NCI-H69 (cell line): ENCODE measurements around the gene FBLN2.

ENCODE experiments used
- DNase-seq: peaks from one replicate; lab custom pipeline; 2025; lab: John Stamatoyannopoulos, UW

The FBLN2 gene

DNA sequence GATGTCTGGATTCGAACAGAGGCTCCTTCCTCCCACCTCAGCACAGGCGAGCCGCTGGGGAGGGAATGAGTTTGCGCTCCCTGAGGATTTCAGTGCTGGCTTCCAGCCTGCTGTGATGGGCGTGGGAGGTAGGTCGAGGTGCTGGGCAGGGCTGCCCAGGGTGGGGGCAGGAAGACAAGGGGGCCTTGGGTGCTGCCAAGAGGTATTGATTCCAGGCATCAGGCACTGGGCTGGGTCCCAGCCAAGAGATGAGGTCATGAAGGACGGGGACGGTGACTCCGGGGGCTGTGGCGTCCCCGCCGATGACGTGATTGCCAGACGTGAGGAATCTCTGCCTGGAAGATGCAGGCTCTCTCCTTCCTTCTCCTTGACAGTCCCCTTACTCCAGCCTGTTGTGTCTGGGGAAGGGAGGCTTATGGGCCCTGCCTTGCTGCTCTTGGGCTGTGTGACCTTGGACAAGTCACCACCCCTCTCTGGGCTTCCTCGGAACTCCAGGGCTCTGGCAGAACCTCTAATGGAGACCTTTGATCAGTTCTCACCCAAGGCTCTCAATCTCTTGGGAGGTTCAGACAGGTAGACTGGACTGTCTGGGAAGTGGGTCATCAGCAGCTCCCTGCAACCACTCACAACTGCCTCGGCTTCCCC, 116.8 kb downstream of the FBLN2 start:
- DNase-seq: no peak

DNA sequence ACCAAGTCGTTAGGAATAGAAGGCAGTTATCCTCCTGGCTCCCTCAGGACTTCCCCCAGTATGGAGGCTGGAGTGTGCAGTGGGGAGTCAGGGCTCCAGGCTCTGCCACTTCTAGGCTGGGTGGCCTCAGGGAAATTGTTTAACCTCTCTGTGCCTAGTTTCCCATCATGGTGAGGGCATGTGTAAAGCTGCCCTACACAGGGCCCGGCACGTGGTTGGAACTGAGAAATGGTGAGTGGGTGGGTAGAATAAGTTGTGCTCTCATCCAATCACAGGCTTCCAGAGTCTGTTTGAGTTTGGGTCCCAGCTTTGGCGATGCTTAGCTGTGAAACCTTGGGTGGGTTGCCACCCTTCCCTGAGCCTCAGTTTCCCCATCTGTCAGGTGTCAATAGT, 117.3 kb downstream of the FBLN2 start:
- DNase-seq: no peak

DNA sequence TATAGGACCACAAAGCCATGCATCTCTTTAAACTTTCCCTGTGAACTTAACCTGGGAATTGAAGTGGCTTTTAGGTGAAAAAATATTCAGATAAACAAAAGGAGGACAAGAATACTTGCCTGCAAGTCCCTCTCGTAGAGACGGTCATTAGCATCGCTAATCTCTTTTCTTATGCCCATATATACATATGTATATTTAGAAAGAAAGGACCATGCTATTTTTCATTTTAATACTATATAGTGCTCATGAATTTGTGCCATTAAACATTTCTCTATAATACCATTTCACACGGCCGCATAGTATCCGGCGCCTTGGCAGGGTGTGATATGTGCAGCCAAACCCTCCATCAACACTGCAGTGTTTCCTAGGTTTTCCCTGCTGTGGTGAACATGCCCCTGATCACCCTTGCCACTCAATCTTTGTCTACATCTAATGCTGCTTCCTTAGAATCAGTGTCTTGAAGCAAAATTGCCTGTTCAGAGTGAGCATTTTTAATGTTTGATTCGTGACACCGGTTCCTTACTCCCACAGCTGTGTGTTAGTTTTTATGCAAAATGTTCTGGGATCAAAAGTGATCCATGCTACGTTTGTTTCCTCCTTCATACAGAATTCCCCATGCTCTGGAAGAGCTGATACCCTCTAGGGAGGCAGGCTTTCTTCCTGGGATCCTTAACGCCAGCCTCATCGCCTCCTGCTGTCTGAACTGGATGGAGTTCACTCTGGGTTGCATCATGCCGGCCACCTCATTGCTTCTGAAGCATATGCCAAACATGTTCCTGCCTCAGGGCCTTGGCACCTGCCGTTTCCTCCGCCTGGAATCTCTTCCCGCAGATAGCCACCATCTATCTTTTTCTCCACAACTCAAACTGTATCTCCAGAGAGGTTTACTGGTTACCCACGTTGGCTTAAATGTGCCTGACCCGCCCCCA, 118.1 kb downstream of the FBLN2 start:
- DNase-seq: no peak

DNA sequence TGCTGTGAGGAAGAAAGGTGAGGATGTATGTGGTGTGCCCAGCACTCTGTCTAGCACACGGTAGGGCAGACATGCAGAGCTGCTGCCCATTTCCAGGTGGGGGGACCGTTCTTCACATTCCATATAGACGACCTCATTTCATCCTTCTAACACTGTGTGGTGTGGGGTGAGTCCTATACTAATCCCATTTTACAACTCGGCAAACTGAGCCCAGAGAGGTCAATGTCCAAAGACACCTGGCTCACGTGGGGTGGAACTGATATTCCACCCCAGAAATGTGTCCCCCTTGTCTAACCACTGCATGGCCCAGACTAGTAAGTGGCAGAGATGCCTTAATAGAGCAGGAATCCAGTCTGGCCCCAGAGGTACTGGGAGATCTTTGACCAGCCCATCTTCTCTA, 119.2 kb downstream of the FBLN2 start:
- DNase-seq: no peak

DNA sequence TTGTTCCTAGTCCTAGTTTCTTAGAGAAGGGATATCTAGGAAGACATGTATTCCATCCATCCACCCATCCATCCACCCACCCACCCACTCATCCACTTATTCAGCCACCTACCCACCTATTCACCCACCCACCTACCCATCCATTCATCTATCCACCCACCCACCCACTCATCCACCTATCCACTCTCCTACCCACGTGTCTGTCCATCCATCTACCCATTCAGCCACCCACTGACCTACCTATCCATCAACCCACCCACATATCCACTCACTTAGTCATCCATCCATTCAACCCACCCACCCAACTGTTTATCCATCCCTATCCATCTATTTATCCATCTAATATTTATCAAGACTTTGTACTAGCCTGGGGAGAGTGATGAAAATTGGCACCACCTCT, 120.5 kb downstream of the FBLN2 start:
- no peak for DNase-seq

DNA sequence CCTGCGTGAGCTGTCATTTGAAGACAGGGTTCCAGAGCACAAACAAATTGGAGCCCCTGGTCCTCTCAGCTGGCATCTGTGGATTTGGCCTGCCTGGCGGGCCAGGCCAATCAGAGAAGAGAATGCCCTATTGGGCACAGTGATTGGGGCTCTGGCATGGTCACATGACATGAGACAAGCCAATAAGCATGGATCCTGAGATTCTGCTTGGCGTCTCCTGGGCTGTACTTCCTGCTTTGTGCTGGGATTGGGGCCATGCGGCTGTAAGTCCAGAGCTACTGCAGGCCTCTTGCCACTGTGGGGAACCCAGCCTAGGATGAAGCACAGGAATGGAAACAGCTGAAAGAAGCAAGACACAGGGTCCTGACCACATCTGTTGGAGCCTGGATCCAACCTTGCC, 121.4 kb downstream of the FBLN2 start:
- DNase-seq: no peak

DNA sequence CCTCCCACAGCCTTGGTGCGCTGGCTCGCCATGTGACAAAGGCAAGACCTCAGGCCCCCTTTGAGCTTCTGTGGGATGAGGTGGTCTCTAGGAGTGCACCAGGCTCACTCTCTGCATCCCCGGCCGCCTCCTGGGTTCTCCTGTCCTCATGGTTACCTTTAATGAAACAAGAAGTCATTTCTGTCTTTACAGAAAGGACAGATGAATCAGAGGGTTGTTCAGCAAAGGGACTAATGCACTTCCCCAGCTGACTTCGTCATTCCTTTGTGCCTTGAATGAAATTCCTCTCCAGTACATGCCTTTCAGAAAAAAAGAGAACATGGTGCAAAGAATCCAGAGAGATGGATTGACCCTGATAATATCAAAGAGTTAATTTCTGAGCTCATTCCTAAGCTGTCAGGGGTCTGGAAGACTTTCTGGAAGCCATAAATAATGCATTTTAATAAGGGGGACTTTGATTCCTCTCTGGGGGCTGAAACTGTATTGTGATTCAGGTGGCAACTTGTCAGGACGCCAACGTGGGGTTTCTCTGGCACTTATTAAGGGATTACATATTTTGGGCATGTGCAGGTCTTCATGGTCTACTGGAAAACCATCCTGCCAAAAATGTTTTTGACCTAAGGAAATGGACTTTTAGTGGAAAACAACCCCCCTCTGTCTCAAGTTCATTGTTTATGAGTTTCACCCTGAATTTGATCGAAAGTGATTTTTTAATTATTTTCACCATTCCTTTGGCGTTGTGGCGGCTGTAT, 122.7 kb downstream of the FBLN2 start:
- DNase-seq: no peak

DNA sequence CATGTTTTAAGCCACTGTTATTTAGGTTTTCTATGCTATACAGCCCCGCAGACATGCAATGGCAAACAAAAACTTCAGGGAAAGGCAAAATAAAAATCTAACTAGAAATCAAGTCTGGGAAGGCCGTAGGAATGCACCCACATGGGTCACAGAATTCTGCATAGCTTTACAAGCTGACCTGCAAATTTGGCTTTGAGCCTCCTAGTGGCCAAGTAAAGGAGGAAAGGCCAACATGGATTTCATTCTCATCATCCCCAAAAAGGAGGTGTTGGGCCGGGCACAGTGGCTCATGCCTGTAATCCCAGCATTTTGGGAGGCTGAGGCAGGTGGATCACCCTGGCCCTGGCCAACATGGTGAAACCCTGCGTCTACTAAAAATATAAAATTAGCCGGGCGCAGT, 124.3 kb downstream of the FBLN2 start:
- no peak for DNase-seq

DNA sequence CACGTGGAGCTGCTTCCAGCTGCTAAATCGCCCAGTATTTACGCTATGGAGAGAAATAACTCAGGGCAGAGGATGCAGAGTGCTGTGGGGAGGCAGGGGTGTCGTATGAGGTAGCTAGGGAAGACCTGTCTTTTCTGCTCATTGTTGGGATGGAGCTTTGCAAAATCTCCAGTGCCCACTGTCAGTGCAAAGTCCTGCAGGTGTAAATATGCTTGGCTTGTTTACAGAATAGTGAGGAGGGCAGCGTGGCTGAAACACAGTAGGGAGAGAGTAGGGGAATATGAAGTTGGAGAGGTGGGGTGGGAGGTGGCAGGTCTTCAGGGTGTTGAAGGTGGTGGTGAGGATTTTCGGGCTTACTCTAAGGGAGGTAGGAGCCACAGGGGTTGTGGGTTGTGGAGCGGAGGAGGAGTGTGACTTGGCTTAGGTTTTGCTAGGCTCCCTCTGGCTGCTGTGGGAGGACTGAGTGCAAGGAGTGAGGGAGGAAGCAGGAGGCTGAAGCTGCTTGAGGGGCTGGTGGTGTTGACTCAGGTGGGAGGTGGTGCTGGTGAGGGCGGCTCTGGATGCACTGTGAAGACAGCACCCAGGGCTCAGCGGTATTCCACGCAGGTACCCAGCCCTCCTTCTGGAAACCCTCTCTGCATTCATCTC, 125.7 kb downstream of the FBLN2 start:
- no peak for DNase-seq

DNA sequence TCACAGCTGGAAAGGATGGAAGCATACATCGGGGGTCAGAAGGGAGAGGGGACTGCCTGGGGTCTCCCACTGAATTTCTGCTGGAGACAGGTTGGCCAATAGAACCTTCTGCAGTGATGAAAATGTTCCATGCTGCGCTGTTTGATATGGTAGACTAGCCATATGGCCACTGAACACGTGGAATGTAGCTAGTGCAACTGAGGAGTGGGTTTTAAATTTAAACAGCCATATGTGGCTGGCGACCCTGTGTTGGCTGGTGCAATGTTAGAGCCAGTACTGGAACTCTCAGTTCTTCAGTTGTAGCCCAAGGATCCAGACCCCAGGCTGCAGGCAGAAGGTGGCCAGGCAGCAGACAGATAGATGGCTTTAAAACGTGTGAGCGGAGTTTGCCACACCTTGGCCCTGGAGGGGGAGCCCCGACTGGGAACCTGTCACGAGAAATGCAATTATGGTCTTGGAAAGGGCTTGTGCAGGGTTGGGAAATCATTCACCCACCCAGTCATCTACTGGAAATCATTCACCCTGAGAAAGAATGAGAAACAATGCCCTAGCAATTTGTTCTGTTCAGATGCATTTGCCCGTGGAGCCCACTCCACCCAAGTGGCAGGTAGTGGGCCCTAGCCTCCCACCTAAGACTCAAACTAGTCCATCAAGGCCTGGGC, 127.6 kb downstream of the FBLN2 start:
- no peak for DNase-seq

DNA sequence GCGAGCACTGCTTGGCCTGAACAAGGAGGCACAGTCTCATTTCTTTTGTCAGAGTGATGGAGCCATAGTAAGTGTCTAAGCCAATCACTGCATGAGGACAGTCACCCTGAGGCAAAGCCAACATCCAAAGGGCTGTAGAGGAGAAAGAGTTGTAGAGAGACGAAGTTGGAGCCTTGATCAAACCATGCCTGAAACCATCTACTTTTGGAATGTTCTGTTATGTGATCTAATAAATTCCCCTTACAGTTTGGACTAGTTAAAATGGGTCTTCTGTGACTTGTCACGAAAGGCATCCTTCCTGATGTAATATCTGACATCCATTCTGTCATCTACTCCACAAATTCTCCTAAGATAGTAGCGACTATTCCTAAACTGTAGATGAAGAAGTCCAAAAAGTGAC, 128.3 kb downstream of the FBLN2 start:
- no peak for DNase-seq

DNA sequence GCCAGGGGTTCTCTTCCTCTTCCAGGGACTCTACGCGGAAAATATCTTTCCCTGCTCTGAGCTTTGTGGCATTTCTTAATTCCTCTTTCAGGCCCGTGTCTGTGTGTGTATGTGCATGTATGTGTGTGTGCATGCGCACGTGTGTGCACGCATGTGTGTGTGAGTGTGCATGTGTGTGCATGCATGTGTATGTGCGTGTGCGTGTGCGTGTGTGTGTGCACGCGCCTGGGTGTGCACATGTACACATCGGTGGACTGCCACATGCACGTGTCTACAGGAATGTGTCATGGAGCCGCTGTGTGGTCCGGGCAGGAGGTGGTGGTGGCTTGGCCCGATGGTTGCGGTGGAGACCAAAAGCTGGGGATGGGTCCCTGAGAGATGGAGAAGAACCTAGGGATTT, 133.0 kb downstream of the FBLN2 start:
- DNase-seq: no peak

DNA sequence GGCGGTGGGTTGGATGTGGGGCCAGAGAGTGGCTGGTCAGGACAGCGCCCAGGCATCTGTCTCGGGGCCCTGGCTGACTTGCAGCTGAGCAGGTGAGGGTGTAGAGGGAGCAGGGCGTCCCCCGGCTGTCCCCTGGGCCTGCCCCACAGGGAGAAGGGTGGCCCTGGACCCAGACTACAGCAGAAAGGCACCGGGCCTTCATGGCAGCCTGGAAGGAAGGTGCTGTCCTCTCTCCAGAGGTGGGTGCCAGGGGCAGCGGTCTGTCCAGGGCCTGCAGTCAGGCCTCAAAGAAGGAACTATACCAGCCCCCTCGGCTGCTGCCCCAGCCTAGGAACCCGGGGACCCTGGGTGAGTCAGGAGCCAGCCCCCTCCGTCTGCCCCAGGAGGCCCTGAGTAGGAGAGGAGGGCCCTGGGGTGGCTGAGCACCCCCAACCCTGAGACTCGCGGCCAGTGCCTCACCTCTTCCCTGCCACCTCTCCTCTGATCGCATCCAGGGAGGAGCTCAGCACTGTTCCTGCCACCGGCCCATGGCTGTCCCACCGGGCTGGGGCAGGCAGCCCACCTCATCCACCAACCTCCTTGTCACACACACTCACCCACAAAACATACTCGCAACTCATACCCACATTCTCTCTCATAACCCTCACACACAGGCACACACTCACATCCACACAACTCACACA, 133.5 kb downstream of the FBLN2 start:
- DNase-seq: no peak

DNA sequence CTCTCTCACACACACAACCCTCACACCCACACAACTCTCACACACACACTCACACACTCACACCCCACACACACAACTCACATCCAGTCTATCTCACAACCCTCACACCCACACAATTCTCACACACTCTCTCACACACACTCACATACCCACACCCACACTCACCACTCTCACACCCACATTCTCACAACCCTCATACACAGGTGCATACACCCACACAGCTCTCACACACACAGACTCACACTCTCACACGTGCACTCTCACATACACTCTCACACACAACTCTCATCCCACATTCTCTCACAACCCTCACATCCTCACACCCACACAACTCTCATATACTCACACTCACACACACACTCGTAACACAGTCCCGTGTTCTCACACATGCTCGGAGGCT, 134.4 kb downstream of the FBLN2 start:
- DNase-seq: no peak

DNA sequence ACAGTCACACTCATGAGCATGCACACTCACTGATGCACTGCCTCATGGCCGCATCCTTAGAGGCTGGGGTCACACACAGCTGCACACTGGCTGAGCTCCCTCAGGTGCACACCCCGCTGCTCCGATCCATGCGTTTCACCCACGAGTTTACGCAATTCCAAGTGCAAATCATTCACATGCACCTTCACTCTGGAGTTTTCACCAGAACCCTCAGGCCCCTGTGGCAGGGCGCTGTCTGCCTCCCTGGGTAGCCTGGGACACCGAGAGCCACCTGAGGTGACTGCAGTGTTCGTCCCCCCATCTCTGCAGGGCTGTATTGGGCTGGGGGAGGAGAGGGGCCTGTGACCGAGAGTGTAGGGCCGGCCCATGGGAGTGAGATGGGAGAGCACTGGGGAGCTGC, 134.8 kb downstream of the FBLN2 start:
- no peak for DNase-seq

DNA sequence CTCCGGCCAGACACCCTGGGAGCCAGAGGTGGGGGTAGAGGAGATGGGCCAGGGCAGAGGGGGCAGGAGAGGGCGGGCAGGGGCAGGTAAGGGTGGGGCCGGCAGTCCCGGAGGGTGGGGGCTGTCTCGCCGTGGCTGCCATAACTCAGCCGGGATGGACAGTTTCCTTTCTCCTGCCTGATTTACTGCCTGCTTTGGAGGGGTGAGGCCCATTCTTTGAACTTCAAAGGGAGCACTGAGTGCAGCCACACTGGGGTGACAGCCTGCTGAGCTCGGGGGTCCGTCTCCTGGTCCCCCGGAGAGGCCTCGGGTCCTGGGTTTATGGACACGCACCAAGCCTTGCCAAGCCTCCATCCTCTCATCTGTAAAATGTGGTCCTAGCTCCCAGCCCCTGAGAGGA, 135.4 kb downstream of the FBLN2 start:
- DNase-seq: no peak

DNA sequence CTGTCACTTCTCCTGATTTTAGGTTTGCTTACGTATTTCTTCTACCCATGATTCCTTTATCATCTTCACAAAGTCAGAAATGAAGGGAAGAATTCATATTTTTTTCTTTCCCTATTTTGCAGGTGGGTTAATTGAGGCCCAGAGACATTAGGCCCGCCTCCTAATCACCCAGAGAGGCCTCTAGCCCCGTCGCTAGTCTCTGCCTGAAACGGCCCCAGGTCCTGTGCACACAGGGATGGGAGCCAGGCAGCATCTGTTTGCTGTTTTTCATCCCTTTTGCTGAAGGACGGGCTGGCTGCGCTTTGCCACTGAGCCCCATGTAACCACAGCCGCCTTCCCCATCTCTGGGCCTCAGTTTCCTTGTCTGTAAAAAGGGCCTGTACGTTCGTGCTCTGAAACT, 135.9 kb downstream of the FBLN2 start:
- DNase-seq: no peak

DNA sequence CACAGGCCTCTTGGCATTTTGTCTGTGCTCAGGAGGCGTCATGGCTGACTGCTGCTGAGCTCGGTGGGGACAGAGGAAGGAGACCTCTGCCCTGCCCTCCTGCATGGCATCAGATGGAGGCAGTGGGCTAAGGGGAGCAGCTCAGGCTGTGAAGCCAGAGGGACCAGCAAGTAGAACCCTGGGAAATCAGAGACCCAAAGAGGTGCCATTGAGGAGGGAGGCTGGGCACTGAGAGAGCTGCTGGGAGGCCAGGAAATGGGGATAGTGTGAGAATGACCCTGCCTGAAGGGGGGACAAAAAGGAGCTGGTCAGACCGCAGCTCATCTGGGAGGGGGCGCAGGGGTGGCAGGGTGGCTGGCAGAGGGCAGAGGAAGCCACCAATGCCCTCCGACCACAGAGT, 136.8 kb downstream of the FBLN2 start:
- DNase-seq: no peak

DNA sequence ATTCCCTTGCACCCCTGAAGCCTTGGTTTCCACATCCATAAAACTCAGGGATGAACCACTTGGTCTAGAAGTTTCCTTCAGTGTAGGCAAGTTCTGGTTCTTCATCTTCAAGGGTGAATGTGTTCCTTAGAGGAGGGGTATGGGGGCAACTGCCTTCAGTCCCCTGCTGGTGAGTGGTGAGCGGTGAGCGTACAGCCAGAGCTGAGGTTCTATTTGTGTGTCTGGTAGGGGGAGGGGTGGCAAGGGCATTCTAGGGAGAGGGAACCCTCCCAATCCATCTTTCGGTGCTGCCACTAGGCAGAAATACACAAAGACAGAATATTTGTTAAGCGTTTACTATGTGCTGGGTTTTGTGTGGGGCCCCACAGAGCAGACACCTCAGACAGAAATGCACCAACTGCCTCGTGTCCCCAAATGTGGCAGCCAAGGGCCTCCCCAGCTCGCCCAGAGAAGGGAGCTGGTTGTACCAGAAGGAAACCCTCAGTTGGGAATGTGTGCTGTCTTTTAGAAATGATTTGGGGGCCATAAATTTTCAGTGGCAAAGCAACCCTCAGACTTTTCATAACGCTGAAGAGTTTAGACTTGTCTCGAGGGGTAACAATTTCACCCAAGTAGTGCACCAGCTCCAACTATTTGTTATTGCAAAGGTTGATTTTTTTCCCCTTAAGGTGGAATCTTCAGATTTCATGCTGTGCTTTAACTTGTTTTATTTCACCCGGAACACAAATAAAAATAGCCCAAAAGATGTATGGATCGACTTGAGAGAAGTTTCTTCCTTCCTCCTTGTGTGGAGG, 137.6 kb downstream of the FBLN2 start:
- DNase-seq: no peak

DNA sequence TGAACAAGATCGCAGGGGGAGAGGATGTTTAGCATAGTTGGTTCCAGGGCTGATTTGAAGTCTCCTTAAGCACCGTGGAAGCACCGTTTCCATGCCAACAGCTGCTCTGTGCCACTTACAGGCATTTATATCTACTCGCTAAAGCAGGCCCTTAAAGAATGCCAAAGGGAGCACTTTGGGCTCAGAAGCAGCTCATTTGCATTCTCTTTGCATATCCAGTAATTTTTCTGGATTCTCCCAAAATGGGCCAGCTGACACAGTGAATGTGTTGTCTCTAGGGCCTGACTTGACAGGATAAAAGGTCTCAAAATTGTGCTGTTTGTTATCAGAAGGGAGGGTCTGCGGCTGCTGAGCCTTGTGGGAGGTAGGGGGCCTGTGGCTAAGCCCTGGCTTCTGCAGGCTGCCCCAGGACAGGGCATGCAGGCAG, 138.6 kb downstream of the FBLN2 start:
- DNase-seq: no peak
